ACHN (cell line): ENCODE results near the gene CLCN1.

ENCODE experiments used
- DNase-seq: peaks from one replicate; pipeline ENCODE4 v3.0.0-alpha.2; 2015
- in situ Hi-C: cut with HindIII; loops from 2 replicates; pipeline ENCODE4 v1.10.0; 2017; ENCODE audit warnings: low sequenced_read_pairs, low pct_ligation_motif_present, low pct_unique_long_range_greater_than_20kb

The CLCN1 gene

DNA sequence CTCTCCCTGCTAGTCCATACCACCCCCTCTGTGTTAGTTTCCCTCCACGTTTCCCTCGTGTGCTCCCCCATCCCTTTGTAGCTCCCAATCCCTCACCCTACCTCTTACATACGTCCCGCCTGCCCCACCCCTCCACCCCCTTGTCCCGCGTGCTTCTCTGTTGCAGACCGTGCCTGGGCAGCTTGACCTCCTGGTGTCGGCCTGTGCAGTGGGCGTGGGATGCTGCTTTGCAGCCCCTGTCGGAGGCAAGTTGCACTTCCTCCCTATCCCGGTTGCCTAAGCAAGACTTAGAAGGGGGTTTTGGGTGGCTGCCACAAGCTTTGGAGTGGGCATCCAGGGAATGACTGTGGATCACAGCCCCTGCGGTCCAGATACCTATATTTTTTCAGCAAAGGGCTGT lies 7.7 kb downstream of the CLCN1 start:
- in situ Hi-C loops, result no loop called here
- no peak for DNase-seq

DNA sequence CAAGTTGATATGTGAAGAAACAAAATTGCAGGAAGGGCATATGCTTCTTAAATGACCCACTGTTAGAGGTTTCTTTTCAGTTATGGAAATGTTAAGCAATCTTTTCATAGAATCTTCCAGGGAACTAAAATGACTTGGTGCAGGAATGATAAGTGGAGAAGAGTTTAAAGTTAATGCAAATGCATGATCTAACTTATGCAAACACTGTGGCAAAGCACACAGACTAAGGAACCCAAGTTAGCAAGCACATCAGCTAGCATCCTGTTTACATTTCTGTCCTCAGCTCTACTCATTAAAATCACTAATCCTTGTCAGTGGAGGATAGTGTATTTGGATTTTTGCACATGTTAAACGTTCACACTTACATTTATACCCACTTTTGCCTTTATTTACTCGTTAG lies 9.3 kb downstream of the CLCN1 start:
- in situ Hi-C loops, result no loop called here
- DNase-seq, result no peak

DNA sequence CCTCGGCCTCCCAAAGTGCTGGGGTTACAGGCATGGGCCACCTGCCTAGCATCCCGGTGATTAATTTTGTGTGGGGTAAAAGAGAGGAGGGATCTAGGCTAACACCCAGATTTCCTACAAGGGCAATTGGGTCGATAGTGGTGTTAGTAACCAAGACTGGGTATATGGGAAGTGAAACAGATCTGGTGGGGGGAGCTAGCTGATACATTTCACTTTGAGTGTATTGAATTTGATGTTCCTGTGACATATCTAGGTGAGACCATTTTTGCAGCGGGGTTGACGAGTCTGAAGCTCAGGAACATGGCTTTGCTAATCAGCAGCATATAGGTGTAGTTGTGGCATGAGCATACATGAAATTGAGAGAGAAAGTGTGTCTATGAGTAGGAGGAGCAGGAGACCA lies 12.0 kb downstream of the CLCN1 start:
- no peak for DNase-seq
- in situ Hi-C loops, result no loop called here

DNA sequence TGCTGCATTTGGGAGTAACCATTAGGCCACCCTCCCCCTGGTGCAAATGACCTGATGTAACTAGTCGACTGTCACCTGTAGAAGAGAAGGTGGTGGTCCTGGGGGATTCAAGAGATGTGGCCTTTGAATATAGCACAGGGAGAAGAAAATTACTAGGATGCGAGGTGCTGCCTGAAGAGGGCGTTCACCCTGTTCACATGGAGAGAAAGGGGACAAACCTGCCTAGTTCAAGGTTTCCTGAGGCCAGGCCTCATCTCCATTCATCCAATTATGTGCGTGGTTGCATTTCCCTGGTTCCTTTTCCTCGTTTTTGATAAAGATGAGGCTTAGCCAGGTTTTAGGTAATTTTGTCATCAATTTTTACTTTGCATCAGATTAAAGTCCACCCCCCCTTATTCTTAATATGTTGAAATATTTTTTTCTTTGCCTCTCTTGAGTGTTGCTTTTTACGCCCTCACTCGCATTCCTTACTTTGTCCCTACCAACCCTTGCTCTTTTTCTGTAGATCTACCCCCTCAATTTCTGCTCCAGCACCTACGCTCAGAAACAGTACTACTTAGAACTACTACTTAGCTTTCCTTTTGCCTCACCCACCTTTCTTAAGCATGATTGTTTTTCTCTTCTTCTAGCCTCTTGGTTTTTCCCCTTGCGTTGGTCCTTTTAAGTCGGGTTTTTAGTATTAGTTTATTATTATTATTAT lies 13.7 kb downstream of the CLCN1 start:
- in situ Hi-C loops, result no loop called here
- no peak for DNase-seq

DNA sequence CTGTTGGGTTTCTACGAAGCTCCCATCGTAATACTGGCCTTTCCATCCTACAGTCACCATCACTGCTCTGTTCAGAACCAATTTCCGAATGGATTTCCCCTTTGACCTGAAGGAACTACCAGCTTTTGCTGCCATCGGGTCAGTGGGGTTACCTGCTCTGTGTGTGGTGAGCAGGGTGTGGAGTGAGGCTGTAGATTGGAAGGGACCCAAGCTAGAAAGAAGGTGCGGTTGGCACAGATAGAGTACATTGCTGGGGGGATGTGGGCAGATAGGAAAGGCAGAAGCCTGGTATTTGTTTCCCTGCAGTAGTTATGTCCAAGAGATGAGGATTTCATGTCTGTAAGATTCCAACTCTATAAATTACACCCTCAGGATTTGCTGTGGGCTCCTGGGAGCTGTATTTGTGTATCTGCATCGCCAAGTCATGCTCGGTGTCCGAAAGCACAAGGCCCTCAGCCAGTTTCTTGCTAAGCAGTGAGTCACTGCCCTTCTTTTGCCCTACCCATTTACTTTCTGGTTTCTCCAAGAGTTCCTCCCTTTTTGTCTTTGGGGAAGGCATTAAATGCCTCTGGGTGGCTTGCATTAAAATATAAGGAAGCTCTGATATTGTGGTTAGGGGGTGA lies 15.4 kb downstream of the CLCN1 start:
- in situ Hi-C loops, result no loop called here
- DNase-seq, result peak; percentile 19

DNA sequence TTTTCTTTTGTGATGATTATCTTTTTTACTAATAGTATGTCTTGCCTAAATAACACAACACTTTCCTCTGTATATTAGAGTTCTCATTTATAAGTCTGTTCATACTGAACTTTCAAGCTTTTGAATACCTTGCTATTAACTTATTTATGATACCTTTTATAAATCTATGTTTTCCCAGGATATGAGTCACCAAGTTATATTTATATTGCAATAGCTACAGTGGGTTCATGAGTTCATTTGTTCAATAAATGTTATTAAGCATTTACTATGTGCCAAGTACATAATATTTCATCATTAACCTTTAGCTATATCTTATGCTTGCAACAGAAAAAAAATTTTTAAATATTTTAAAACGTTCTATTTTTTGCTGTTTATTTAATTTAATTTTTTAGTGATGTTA lies 18.3 kb downstream of the CLCN1 start:
- no peak for DNase-seq
- in situ Hi-C loops, result no loop called here

DNA sequence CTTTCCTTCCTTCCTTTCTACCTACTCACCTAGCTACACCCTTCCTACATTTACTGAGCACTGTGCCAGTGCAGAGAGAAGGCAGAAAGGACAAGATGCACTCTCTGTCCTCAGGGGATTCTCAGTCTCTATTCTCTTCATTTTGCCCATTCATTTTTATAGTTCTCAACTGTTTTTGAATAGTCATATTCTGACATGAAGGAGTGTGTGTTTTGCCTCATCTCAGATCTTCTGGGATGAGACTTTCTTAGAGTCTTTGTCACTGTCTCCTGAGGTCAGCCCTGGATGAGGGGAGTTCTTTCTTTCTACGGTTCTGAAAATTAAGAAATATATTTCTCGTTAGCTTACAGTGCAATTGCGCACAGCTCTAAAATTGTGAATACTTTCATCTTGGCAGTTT lies 21.3 kb downstream of the CLCN1 start:
- DNase-seq, result no peak
- in situ Hi-C loops, result no loop called here

DNA sequence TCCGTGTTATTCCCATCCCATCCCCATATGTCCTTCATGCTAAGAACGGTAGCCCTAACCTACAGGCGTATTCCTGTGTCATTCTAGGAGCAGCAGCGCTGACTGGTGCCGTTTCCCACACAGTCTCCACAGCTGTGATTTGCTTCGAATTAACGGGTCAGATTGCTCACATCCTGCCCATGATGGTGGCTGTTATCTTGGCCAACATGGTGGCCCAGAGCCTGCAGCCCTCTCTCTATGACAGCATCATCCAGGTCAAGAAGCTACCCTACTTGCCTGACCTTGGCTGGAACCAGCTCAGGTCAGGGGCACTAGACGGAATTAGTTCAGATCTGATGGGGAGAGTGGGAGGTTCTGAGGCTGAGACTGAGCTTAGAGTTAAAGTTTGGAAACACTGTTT lies 25.9 kb downstream of the CLCN1 start:
- no peak for DNase-seq
- in situ Hi-C loops, result no loop called here

DNA sequence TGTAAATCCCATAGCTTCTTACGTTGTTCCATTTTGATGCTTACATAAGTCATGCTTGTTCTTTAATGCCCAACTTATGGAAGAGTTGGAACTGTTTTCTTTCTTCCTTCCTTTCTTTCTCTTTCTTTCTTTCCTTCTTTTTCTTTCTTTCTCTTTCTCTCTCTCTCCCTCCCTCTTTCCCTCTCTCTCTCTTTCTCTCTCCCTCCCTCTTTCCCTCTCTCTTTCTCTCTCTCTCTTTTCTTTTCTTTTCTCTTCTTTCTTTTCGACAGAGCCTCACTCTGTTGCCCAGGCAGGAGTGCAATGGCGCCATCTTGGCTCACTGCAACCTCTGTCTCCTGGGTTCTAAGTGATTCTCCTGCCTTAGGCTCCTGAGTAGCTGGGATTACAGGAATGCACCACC lies 27.7 kb downstream of the CLCN1 start:
- DNase-seq, result no peak
- in situ Hi-C loops, result no loop called here

DNA sequence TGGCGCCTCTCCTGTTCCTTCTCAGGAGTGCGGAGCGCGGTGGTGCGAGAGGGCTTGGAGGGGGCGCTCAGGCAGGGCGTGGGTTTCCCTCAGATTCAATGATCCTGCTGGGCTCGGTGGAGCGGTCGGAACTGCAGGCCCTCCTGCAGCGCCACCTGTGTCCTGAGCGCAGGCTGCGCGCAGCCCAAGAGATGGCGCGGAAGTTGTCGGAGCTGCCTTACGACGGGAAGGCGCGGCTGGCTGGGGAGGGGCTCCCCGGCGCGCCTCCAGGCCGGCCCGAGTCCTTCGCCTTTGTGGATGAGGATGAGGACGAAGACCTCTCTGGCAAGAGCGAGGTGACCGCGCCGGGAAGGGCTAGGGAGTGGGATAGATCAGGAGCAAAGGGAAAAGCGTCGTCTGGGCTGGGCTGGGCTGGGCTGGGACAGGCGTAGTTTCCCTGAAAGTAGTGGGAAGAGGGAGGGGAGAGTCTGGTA lies 29.6 kb downstream of the CLCN1 start:
- DNase-seq, result peak; percentile 59

DNA sequence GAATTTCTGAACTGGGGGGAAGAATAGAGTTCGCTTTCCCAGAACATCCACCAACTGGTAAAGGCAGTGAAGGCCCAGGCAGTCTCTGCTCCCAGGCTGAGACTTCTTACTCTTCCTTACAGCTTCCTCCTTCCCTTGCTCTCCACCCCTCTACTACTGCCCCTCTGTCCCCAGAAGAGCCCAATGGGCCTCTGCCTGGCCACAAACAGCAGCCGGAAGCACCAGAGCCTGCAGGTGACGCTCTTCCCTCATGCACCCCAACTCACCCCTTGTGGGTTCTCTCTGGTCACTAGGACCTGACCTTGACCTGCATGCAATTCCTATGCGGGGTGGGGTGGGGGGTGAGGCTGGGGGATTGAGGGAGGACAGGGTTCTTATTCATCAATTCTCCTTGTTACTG lies 30.1 kb downstream of the CLCN1 start:
- no peak for DNase-seq
- in situ Hi-C loops, result no loop called here

More for the DNA sequence above, 29.6 kb downstream of the CLCN1 start:
- in situ Hi-C loops, result no loop called here

DNA sequence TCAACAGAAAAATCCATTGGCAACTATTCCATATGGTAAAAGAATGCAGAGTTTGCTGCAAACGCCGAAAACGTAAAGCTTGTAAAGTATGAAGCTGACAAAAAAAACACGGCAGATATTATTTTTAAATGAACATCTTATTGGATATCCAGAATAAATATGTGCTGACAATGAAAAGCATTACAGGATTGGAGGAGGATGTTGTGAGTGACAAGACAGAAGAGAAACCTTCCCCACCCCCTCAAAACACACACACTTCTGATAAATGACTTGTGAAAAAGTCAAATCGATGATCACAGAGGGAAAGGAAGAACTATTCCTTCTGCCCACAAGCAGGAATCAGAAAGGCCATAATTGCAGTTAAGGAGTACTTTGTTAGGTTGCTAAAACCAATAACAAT lies 32.0 kb downstream of the CLCN1 start:
- in situ Hi-C loops, result no loop called here

DNA sequence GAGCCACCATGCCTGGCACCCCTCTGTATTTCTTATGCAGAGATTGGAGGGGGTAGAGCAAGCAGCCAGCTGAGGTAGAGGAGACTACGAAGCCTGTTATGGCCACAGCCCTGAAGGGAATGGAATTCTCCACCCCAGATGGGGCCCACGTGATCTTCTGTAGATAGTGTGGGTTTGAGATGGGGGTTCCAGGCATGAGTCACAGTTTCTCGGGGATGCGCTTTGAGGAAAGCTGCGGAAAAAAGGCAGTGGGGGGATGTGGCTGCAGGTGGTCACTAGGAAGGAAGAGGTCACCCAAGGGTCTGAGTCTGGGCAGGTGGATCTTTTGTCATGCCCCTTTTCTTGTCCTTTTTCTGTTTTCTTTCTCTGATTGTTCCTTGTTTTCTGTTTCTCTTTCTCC lies 35.1 kb downstream of the CLCN1 start:
- DNase-seq, result no peak
- in situ Hi-C loops, result no loop called here

More for the DNA sequence above, 32.0 kb downstream of the CLCN1 start:
- no peak for DNase-seq

DNA sequence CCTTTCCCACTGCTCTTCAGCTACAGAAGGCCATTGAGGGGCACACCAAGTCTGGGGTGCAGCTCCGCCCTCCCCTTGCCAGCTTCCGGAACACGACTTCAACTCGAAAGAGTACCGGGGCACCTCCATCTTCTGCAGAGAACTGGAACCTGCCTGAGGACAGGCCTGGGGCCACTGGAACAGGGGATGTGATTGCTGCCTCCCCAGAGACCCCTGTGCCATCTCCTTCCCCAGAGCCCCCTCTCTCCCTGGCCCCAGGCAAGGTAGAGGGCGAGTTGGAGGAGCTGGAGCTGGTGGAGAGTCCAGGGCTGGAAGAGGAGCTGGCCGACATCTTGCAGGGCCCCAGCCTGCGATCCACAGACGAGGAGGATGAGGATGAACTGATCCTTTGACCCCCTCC lies 35.7 kb downstream of the CLCN1 start:
- no peak for DNase-seq
- in situ Hi-C loops, result no loop called here

DNA sequence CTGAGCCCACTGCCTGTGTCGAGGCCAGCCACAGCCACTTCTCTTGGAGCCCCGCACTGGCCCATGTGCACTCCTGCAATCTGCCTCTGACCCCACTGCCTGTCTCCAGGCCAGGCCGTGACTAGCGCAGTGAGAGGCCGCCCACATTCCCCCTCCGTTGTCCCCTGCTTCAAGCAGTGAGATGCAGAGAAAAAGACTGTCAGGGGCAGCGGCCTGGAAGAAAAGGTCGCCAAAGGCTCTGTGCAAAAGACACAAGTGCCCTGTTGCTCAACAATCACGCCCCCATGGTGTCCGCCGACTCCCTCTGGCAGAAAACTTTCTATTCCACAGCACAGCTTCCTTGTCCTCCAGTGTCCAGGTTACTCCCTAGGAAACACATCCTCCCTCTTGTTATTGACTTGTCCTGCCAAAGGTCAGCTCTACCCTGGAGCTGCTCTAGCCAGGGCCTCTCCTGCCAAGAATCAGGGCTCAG lies 36.7 kb downstream of the CLCN1 start:
- in situ Hi-C loops, result no loop called here
- DNase-seq, result no peak

DNA sequence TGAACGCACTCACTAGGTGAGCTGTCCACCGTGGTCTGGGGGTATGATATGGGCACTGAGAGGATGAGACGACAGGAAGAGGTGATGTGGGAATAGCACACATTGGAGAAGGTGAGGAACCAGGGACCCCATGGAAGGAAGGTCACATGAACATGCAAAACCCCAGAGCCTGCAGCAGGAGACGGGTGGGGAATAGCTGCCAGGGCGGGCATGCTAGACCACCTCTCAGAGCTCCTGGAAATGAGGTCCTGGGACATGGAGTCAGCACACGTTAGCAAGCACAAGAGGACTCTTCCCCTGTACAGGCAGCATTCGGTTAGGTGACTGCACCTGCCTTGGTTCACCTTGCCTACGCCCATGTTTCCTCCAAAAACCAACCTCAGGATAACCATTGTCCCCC lies 38.5 kb downstream of the CLCN1 start:
- no peak for DNase-seq
- in situ Hi-C loops, result no loop called here

DNA sequence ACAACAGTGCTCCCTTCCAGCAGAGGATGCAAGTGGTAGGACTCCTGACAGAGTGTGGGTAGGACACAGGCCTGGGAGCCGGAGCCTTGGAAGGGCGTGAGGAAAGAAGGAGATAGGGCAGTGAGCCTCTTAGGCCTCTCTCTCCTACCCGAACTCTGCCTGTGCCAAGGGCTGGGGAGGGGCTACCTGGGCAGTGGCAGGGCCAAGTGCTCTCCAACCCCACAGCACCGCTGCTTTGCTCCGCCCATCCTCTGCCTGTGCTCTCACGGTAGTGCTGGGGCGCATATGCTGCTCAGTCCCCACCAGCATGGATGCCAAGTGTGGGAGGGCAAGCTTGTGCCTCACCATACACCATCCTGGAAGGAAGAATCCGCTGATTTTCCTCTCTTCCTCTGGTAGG lies 39.1 kb downstream of the CLCN1 start:
- in situ Hi-C loops, result no loop called here
- no peak for DNase-seq

DNA sequence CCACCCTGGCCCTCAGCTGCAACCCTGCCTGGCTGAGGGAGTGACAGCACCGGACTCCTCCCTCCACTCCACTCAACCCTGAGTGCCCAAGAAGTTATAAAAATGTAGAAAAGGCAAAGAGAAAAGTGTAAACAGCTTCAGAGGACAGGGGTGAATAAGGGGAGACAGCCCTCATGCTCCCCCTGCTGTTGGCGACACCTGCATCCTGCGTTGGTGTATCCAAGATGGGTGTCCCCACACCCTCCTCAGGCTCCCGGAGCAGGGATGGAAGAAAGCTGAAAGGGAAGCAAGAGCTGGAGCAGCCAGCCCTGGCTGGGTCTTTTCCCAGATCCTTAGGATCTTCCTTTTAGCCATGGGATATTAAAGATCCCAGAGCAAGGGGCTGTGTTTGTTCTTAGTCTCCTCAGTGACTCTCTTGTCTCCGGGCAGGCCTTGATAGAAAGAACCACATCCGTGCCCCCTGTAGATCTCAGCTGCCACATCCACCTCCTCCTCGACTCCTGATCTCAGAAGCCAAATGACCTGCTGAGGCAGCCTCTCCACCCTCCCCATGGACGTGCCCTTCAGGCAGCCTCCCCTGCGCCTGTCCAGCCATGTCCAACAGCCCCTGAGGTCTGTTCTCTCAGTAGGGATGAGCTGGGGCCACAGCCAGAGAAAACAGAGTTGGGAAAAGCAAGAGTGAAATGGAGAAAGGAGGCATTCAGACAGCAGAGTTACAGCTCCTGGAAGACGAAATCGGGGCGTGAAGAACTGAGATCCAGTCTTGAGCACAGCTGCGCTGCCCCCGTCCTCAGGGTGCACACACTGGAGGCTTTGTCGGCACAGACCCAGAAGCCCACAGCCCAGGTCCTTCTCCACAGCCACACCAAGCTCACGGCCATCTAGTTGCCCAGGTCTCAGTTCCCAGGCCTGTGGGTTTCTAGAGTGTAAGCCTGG lies 39.8 kb downstream of the CLCN1 start:
- DNase-seq, result no peak
- in situ Hi-C loops, result no loop called here

DNA sequence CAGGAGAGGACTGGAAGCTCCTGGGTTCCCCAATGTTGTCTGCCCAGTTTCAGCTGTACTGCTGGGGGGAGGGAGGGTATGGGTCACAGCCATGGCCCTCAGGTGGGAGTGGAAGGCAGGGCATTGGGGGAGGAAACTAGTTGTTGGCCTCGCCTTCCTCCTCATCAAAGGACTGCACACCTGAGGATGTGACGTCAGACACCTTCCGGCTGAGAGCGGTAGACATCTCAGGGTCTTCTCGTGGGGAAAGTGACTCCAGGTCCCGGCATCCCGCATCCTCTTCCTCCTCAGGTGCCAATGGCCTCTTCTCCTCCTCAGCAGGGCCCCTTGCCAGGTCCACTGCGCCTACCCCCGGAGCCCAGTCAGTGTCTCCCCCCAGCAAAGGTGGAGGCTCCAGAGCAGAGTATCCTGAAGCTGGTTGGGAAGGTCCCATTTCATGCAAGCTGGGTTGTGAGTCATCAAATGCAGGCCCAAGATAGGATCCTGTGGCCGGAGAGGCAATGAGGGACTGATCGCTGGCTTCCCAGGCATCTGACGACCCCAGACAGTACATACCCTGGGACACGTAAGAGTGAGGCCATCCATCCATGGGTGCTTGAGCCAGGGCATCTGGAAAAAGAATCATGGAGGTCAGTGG lies 40.6 kb downstream of the CLCN1 start:
- DNase-seq, result no peak
- in situ Hi-C loops, result no loop called here
